Activated CD4-positive, alpha-beta T cell treated with anti-CD3 and anti-CD28 coated beads for 1 hour (primary cell): ENCODE measurements around the gene SCN1A.

Experiments
- DNase-seq: peaks from one replicate; pipeline ENCODE4 v3.0.0-alpha.2; 2020

The SCN1A gene

DNA sequence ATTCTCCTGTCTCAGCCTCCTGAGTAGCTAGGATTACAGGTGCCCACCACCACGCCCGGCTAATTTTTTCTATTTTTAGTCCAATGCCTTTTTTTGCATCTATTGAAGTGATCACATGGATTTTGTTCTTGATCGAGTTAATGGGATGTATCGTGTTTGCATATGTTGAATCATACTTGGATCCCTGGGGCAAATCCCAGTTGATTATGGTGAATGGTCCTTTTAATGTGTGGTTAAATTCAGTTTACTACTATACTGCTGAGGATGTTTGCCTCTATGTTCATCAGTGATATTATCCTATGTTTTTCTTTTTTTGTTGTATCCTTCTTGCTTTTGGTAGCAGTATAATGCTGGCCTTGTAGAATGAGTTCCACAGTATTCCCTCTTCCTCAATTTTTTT lies 166.0 kb downstream of the SCN1A start:
- DNase-seq, result no peak

DNA sequence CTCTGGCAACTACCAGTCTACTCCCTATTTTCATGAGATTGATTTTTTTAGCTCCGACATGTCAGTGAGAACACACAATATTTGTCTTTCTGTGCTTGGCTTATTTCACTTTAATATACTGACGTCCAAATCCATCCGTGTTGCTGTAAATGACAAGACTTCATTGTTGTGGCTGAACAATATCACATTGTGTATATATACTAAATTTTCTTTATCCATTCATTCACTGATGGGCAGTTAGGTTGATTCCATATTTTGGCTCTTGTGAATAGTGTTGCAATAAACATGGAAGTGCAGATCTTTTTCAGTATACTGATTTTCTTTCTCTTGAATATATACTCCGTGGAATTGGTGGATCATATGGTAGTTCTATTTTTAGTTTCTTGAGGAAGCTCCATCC lies 168.4 kb downstream of the SCN1A start:
- DNase-seq, result no peak

DNA sequence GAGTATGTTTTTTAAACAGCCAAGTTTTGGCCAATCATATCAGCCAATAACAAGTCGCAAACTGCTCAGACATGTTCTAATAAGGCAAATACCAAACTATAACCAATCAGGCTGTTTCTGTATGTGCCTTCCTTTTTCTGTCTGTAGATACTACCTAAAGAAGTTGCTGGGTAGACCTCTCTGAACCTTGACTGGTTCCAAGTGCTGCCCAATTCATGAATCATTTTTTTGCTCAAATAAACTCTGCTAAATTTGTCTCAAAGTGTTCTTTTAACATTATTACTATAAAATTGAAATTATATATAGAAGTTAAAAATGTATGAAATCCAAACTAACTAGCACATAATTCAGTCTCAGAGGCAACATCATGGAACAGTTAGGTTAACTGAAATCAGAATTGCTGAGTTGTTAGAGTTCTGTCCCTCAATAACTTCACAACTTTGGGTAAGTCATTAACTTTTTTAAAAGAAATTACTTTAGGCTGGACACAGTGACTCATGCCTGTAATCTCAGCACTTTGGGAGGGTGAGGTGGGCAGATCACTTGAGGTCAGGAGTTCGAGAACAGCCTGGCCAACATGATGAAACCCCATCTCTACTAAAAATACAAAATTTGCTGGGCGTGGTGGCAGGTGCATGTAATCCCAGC lies 169.4 kb downstream of the SCN1A start:
- no peak for DNase-seq

DNA sequence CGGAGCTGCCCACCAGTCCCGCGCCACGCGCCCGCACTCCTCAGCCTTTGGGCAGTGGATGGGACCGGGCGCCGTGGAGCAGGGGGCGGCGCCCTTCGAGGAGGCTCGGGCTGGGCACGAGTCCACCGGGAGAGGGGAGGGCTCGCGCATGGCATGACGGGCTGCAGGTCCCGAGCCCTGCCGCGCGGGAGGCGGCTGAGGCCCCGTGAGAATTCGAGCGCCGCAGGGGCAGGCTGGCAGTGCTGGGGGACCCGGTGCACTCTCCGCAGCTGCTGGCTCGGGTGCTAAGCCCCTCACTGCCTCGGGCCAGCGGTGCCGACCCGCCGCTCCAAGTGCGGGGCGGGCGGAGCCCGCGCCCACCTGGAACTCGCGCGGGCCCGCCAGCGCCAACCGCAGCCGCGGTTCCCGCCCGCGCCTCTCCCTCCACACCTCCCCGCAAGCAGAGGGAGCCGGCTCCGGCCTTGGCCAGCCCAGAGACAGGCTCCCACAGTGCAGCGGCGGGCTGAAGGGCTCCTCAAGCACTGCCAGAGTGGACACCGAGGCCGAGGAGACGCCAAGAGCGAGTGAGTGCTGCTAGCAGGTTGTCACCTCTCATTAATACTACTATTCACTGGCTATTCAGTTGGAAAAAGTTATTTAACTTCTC lies 170.7 kb downstream of the SCN1A start:
- DNase-seq, result no peak

DNA sequence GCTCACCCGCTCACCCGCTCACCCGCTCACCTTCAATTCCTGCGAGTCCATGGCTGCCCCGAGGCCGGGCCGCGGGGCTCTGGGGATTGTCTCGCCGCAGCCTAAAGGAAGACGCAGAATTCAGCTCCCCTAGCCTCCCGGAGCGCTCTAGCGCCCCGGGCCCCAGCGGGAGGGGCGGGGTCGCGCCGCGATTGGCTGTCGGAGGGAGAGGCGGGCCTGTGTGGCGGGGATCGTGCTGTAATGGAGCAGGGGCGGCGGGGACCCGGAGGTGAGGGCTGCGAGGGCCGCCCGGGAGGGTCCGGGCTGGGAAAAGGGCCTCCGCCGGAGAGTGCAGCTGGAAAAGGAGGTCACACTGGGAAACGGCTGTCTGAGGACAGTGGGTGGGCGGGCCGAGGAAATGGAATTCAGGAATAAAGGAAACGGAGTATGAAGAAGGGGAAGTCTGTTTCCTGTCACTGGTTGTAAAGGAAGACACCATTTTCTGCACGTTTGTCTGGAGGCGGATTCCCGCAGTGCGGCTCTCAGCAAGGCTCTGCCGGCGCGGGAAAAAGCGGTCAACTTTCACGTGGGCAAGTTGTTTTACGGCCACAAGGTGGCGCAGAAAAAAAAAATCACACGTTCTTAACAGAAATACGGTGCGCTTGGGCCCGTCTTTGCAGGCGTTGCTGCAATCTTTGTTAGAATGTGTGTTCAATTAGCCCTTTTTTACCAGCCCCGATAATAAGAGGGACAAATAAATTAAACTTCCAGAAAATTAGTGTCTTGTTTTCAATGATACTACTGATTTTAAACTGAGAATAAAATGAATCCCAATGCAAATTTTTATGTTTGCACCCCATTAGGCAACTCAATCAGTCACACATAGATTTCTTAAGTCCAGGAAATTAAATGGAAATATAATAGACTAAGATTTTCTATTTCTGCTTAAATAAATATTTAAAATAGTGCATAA lies 173.9 kb downstream of the SCN1A start, which contains the start of gene TTC21B:
TTC21B (minus strand) TSS at position 122 of the 952 bp plus-strand sequence; CDS start at position 51, 71 bp downstream.
- peak; percentile 88 for DNase-seq

DNA sequence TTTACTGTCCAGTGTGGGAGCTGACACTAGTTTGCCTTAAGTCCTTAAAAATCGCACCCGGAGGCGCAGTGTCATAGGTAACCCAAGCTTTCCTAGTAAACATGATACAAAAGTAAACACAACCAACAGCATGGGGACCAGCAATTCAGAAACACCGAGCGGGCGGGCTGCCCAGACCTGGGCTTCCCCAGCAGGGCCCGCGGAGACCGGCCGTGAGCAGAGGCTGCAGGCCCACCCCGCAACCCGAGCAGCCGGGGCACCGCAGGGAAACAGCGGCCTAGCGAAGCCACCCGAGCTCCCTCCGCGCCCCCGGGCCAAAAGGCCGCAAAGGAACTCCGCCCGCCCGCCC lies 174.5 kb downstream of the SCN1A start:
- DNase-seq, result no peak

DNA sequence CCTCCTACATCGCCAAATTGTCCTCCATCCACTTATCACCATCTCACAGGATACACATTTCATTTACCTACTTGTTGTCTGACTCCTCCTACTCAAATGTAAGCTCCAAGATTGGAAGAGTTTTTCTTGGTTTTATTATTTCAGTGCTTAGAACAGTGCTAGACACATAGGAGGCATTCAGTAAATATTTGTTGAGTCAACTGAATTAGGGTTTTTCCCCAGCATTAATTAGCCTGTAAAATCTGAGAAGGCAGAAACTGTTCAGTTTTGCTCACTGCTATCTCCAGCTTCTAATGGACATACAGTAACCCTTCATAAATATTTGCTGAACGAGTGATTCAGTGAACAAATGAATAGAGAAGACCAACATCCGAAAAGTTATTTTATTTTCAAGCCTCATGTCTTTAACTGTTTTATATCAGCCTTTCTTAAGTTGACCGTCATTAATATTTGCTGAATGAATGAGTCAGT lies 175.0 kb downstream of the SCN1A start:
- DNase-seq, result no peak

DNA sequence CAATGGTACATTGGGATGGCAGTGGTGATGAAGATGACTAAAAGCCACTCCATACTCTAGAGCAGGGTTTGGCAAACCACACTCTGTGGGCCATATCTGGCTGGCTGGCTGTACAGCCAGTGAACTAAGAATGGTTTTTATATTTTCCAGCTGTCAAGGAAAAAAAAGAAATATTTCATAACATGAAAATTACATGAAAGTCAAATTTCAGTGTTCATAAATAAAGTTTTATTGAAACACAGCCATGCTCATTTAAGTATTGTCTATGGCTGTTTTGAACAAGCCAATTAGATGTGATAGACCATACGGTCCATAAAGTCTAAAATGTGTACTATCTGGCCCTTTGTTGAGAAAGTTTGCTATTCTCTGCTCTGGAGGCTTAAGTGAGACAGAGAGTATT lies 175.7 kb downstream of the SCN1A start:
- DNase-seq, result no peak

DNA sequence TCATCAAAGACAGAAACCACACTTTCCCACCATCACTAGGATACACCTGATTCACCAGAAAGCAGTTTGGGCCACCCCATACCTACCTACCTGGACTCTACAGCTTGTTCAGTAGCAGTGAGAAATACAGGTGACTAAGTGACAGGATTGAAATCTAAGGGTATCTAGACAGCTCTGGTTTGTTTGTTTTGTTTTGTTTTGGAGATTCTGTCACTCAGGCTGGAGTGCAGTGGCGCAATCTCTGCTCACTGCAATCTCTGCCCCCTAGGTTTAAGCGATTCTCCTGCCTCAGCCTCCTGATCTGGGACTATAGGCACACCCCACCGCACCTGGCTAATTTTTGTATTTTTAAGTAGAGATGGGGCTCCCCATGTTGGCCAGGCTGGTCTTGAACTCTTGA lies 177.4 kb downstream of the SCN1A start:
- no peak for DNase-seq

DNA sequence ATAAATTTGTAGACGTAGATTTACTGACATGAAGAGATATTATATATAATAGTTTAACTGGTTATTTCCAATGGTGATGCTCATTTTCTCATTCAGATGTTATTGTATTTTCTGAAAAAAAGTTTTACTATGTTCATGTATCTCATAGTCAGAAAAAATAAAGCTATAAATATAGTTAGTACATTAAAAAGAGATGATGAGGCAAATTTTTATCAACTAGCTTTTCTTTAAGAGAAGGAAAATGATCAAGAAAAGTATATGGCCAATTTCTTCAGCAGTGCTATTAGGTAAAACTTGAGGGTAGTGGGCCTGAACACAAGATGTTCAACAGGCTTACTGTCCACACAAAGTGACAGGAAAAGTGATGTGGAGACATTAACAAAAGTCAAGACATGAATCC lies 186.0 kb downstream of the SCN1A start:
- no peak for DNase-seq

DNA sequence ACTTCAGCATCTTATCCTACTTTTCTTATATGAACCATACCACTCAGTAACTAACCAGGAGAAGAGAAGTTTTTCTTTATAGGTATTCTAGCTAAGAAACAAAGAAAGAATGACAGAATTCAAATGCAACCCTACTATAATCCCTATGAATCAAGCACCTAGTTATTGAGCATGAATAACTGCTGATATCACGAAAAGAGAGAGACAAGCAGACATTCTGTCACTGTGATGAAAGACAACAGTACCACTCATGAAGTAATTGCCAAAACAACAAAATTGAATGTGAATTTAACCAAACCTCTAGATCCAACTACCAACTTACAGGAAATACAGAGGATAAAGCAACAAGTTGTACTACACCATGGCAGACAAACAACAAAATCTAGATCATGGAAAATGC lies 189.6 kb downstream of the SCN1A start:
- no peak for DNase-seq
